H9 (cell line): ENCODE results near the gene SRF. TPM values are rescaled to one million over a fixed set of nuclear protein-coding genes. Genes with fewer than 3 reads are reported as not detected.

Experiments used
- DNase-seq: peaks from one replicate; pipeline ENCODE4 v3.0.0-alpha.2; 2017
- H2AFZ ChIP-seq: one replicate; pipeline ENCODE4 v1.6.1; 2013; ENCODE audit warnings: mild to moderate bottlenecking, low read length, control low read depth, moderate library complexity
- H2AK5ac ChIP-seq: 2 replicates; pipeline ENCODE4 v1.6.1; 2013; ENCODE audit warnings: low read length, control low read depth, mixed read lengths; ENCODE audit not compliant: insufficient read length
- H2BK120ac ChIP-seq: one replicate; pipeline ENCODE4 v1.6.1; 2013; ENCODE audit warnings: low read depth, mild to moderate bottlenecking, low read length, control low read depth, inconsistent platforms; ENCODE audit not compliant: poor library complexity, severe bottlenecking
- H2BK12ac ChIP-seq: 2 replicates; pipeline ENCODE4 v1.6.1; 2013; ENCODE audit warnings: low read length, control low read depth, mixed read lengths, low read depth; ENCODE audit not compliant: insufficient read length
- H2BK15ac ChIP-seq: 2 replicates; pipeline ENCODE4 v1.6.1; 2013; ENCODE audit warnings: low read depth, low read length, control low read depth
- H2BK20ac ChIP-seq: one replicate; pipeline ENCODE4 v1.6.1; 2013; ENCODE audit warnings: low read depth, mild to moderate bottlenecking, low read length, control low read depth, inconsistent platforms; ENCODE audit not compliant: poor library complexity, severe bottlenecking
- H2BK5ac ChIP-seq: 2 replicates; pipeline ENCODE4 v1.6.1; 2013; ENCODE audit warnings: low read length, control low read depth, mixed read lengths; ENCODE audit not compliant: insufficient read length
- H3K14ac ChIP-seq: 2 replicates; pipeline ENCODE4 v1.6.1; 2013; ENCODE audit warnings: low read length, control low read depth; ENCODE audit not compliant: insufficient read depth
- H3K18ac ChIP-seq: 2 replicates; pipeline ENCODE4 v1.6.1; 2013; ENCODE audit warnings: low read depth, mild to moderate bottlenecking, mixed read lengths, low read length, control low read depth; ENCODE audit not compliant: insufficient read length
- H3K23ac ChIP-seq: 2 replicates; pipeline ENCODE4 v1.6.1; 2013; ENCODE audit warnings: low read length, control low read depth, mixed read lengths, low read depth; ENCODE audit not compliant: insufficient read length
- H3K23me2 ChIP-seq: 2 replicates; pipeline ENCODE4 v1.6.1; 2013; ENCODE audit warnings: low read depth, mild to moderate bottlenecking, mixed read lengths, low read length, control low read depth; ENCODE audit not compliant: insufficient read length, poor library complexity, severe bottlenecking
- H3K27ac ChIP-seq: 2 replicates; pipeline ENCODE4 v1.5.1; 2013; ENCODE audit warnings: low read length, control low read depth, mixed read lengths, low read depth; ENCODE audit not compliant: insufficient read length
- H3K27me3 ChIP-seq: 2 replicates; pipeline ENCODE4 v1.6.1; 2013; ENCODE audit warnings: low read length, control low read depth, inconsistent platforms; ENCODE audit not compliant: insufficient read depth
- H3K4ac ChIP-seq: 2 replicates; pipeline ENCODE4 v1.6.1; 2013; ENCODE audit warnings: low read depth, mild to moderate bottlenecking, control low read depth, inconsistent platforms, low read length, moderate library complexity
- H3K4me1 ChIP-seq: 2 replicates; pipeline ENCODE4 v1.6.1; 2013; ENCODE audit warnings: low read length, control low read depth, inconsistent platforms; ENCODE audit not compliant: insufficient read depth
- H3K4me2 ChIP-seq: 2 replicates; pipeline ENCODE4 v1.6.1; 2013; ENCODE audit warnings: low read length, control low read depth, mixed read lengths; ENCODE audit not compliant: insufficient read length, insufficient read depth
- H3K56ac ChIP-seq: 2 replicates; pipeline ENCODE4 v1.6.1; 2013; ENCODE audit warnings: low read depth, mild to moderate bottlenecking, mixed read lengths, low read length, control low read depth; ENCODE audit not compliant: insufficient read length
- H3K79me1 ChIP-seq: 2 replicates; pipeline ENCODE4 v1.6.1; 2013; ENCODE audit warnings: low read depth, mild to moderate bottlenecking, moderate library complexity, low read length, control low read depth, inconsistent platforms; ENCODE audit not compliant: insufficient read depth, poor library complexity, severe bottlenecking
- H3K79me2 ChIP-seq: 2 replicates; pipeline ENCODE4 v1.6.1; 2013; ENCODE audit warnings: low read length, control low read depth, inconsistent platforms; ENCODE audit not compliant: insufficient read depth
- H3K9ac ChIP-seq: 2 replicates; pipeline ENCODE4 v1.6.1; 2013; ENCODE audit warnings: low read length, control low read depth, mixed read lengths; ENCODE audit not compliant: insufficient read length; ENCODE audit errors: extremely low read depth
- H3K9me3 ChIP-seq: one replicate; pipeline ENCODE4 v1.6.1; 2013; ENCODE audit warnings: low read depth, low read length, inconsistent platforms; ENCODE audit not compliant: control insufficient read depth
- H3T11ph ChIP-seq: one replicate; pipeline ENCODE4 v1.6.1; 2013; ENCODE audit warnings: mild to moderate bottlenecking, low read length, control low read depth, inconsistent platforms
- H4K20me1 ChIP-seq: one replicate; pipeline ENCODE4 v1.6.1; 2013; ENCODE audit not compliant: control insufficient read depth, insufficient read length, insufficient read depth
- H4K5ac ChIP-seq: 2 replicates; pipeline ENCODE4 v1.6.1; 2013; ENCODE audit warnings: low read depth, mild to moderate bottlenecking, mixed read lengths, low read length, control low read depth; ENCODE audit not compliant: insufficient read length
- H4K8ac ChIP-seq: replicated peaks from 2 replicates; pipeline ENCODE4 v1.6.1; 2013; ENCODE audit warnings: low read length, control low read depth, mixed read lengths, low read depth; ENCODE audit not compliant: insufficient read length
- H4K91ac ChIP-seq: 2 replicates; pipeline ENCODE4 v1.6.1; 2013; ENCODE audit warnings: low read depth, mild to moderate bottlenecking, moderate library complexity, mixed read lengths, low read length, control low read depth; ENCODE audit not compliant: insufficient read length
- H3K27ac Mint-ChIP-seq, 3 experiments: 2 replicates in 2 of 3; 3 replicates in 1 of 3; pipeline ENCODE4 v1.8.0; 2020 to 2021; ENCODE audit warnings: mixed read lengths in 3 of 3, mild to moderate bottlenecking in 1 of 3, moderate library complexity in 1 of 3
- H3K27me3 Mint-ChIP-seq: 2 replicates; pipeline ENCODE4 v1.8.0; 2021; ENCODE audit warnings: low read depth, mild to moderate bottlenecking, moderate library complexity, mixed read lengths
- H3K36me3 Mint-ChIP-seq, 3 experiments: 2 replicates in 2 of 3; 3 replicates in 1 of 3; pipeline ENCODE4 v1.8.0; 2020 to 2021; ENCODE audit warnings: low read depth in 3 of 3, mixed read lengths in 3 of 3; ENCODE audit not compliant: insufficient read depth in 1 of 3
- H3K4me1 Mint-ChIP-seq, 2 experiments: 2 replicates each; pipeline ENCODE4 v1.8.0; 2020; ENCODE audit warnings: mixed read lengths in 2 of 2
- H3K4me3 Mint-ChIP-seq, 2 experiments: 2 replicates in 1 of 2; 3 replicates in 1 of 2; pipeline ENCODE4 v1.8.0; 2020 to 2021; ENCODE audit warnings: mild to moderate bottlenecking in 2 of 2, mixed read lengths in 2 of 2, moderate library complexity in 1 of 2
- H3K9me3 Mint-ChIP-seq, 2 experiments: 2 replicates in 1 of 2; 3 replicates in 1 of 2; pipeline ENCODE4 v1.8.0; 2020; ENCODE audit warnings: mild to moderate bottlenecking in 2 of 2, mixed read lengths in 2 of 2, moderate library complexity in 1 of 2
- CTCF ChIP-seq: fragments of 200-600 bp; sonication (generic); conservative IDR thresholded peaks from 3 replicates; pipeline ENCODE4 v1.8.0; 2021; ENCODE audit warnings: antibody characterized with exemption, mild to moderate bottlenecking
- WGBS: extraction: QIAGEN DNeasy Blood & Tissue Kit; methylation state at CpG from one replicate; pipeline ENCODE4 v1.1.7; 2013; ENCODE audit warnings: missing lambda C conversion rate, low lambda C conversion rate, mixed read lengths; ENCODE audit not compliant: insufficient read length; ENCODE audit errors: extremely low coverage; 5-methylcytosine and 5-hydroxymethylcytosine counted together
- total RNA-seq: library from RNA; stranded (reverse); gene quantifications from 2 replicates; pipeline ENCODE4 v1.2.1, GENCODE V29; 2021

SRF gene
- total RNA-seq, 1 experiment from 2014 or later, result 57.5 TPM

- no peaks in the 10 kb centered on the region for H3K27me3 ChIP-seq
- no peaks in the 10 kb centered on the region for H3K79me1 ChIP-seq
- H3K27ac ChIP-seq, result no peak overlapping the region
- H2BK20ac ChIP-seq, result no peak overlapping the region
- no peaks in the 10 kb centered on the region for H4K20me1 ChIP-seq
- H3K56ac ChIP-seq, result no peak overlapping the region
- H2BK15ac ChIP-seq, result no peak overlapping the region
- H3K23me2 ChIP-seq, result peaks cover 6% of the 10 kb centered on the region
- H4K8ac ChIP-seq, result no peak overlapping the region
- H2AK5ac ChIP-seq, result no peak overlapping the region
- no peak for TF ChIP-seq CTCF
- no peak overlapping the region for H3K4me2 ChIP-seq
- Mint-ChIP-seq H3K27me3 (no peaks in the 10 kb centered on the region), H3K4me3 (peak overlapping the region; percentile 77 to 86; a peak in 4 of 5 replicates), H3K4me1 (peaks cover 21% of the 10 kb centered on the region in 2 experiments), H3K27ac (no peak overlapping the region), H3K36me3 (peaks cover 12 to 31% (median 30%) of the 10 kb centered on the region in 3 experiments; a peak in 6 of 7 replicates), H3K9me3 (no peaks in the 10 kb centered on the region)
- H3K9ac ChIP-seq, result no peak overlapping the region
- H4K91ac ChIP-seq, result no peak overlapping the region
- no peak overlapping the region for H3K18ac ChIP-seq
- H2BK5ac ChIP-seq, result no peak overlapping the region
- H3K9me3 ChIP-seq, result no peaks in the 10 kb centered on the region
- DNase-seq, result no peak
- H4K5ac ChIP-seq, result no peak overlapping the region
- H3K4me1 ChIP-seq, result no peaks in the 10 kb centered on the region
- no peak overlapping the region for H2BK120ac ChIP-seq
- no peaks in the 10 kb centered on the region for H3K79me2 ChIP-seq
- H2BK12ac ChIP-seq, result no peak overlapping the region
- H3K14ac ChIP-seq, result no peak overlapping the region
- H3K23ac ChIP-seq, result no peak overlapping the region
- H3K4ac ChIP-seq, result no peak overlapping the region
- H2AFZ ChIP-seq, result no peak overlapping the region
- no CpG with 5 or more reads among the region's 4 CpGs for WGBS
- H3T11ph ChIP-seq, result no peak overlapping the region
These were observed 12.4 kb downstream of the SRF start for GRCh38 chr6:43183441-43183840.
